Mucosa of descending colon (tissue), 3 donors: ENCODE measurements around the gene PGLYRP1. TPM values are rescaled to one million over a fixed set of nuclear protein-coding genes. Genes with fewer than 3 reads are reported as not detected.

Experiments
- ATAC-seq: fragments of 200-7000 bp; cut with Tn5 transposase; one replicate; pipeline ENCODE4 v1.9.1; 2020; ENCODE audit warnings: mild to moderate bottlenecking, moderate library complexity
- DNase-seq, 3 donors: peaks; one replicate each; pipeline ENCODE4 v3.0.0-alpha.2; 2020
- H3K36me3 ChIP-seq: fragments of 200-600 bp; one replicate; pipeline ENCODE4 v1.8.0; 2021; ENCODE audit warnings: low read depth, mild to moderate bottlenecking
- H3K4me1 ChIP-seq: fragments of 200-600 bp; one replicate; pipeline ENCODE4 v1.8.0; 2021; ENCODE audit warnings: low read depth, mild to moderate bottlenecking
- H3K4me3 ChIP-seq: fragments of 200-600 bp; one replicate; pipeline ENCODE4 v1.8.0; 2021; ENCODE audit warnings: mild to moderate bottlenecking
- H3K9me3 ChIP-seq: fragments of 200-600 bp; one replicate; pipeline ENCODE4 v1.8.0; 2021; ENCODE audit warnings: mild to moderate bottlenecking
- intact Hi-C, 2 donors: fragments of 100-400 bp; cut with DNase I in 1 of 2; cut with micrococcal nuclease in 1 of 2; formaldehyde crosslinking; loops; one replicate each; pipeline versions ENCODE4 v1.11.0 to v1.11.1; 2022; cut with DNase I, micrococcal nuclease
- total RNA-seq, 3 donors: library from RNA; stranded (reverse); fragmentation: NEBNext Ultra II Directional in 2 of 3; extraction: Animal tissue kit (Norgen Biotek cat#: 25700) in 2 of 3; gene quantifications; one replicate each; pipeline versions ENCODE4 v1.2.1 to v1.2.4, GENCODE V29; 2021 to 2023
- TF ChIP-seq, protein P1 (sequence below): fragments of 200-600 bp; IDR thresholded peaks from one replicate; pipeline ENCODE4 v1.8.0; 2022; ENCODE audit warnings: antibody characterized with exemption, mild to moderate bottlenecking
- donor health status: DM: no; HTN: no; CAD: no; lungs with moderate emphysema.
- donor health status: DM: no; HTN: no; CAD: no.
- donor health status: DM: no; HTN: yes; CAD: no.

The PGLYRP1 gene
- total RNA-seq, 3 donors from 2014 or later, result not detected

DNA sequence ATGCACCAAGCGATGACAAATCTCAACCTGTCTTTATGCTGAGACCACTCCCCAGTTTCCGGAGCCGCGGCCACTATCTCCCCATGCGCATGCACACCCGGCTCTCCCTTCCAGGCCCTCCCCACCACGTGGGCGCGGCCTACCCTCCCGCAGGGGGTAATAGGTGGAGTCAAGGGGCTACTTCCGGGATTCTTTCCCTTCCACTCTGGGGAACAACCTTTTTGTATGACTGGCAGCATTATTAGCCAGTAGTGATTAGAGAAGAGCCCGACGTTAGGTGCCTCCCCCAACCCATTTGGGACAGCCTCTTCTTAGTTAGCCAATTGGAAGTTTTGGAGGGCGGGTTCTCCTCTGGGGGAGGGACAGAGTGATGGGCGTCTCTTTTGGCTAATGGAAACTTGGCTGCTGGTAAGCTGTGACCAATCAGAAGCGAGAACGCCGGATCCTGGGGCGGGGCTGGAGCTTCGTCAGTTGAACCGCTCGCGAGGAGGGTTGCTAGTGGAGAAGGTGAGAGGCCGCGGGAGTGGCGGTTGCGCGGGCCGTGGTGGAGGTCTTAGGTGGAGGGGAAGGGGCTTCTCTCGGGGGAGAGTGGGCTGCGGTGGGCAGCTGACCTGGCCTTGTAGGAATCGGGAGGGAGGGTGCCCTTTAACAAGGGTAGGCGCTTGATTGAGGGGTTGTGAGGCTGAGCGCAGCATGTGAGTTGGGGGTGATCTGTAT lies 27.7 kb downstream of the PGLYRP1 start, which contains the start of gene CCDC61:
CCDC61 (plus strand) TSS at position 470 of the 717 bp plus-strand sequence. CDS start 7,552 bp downstream, outside the sequence.
- H3K9me3 ChIP-seq, result no peaks in the 10 kb centered on the region
- TF ChIP-seq, protein P1, sequence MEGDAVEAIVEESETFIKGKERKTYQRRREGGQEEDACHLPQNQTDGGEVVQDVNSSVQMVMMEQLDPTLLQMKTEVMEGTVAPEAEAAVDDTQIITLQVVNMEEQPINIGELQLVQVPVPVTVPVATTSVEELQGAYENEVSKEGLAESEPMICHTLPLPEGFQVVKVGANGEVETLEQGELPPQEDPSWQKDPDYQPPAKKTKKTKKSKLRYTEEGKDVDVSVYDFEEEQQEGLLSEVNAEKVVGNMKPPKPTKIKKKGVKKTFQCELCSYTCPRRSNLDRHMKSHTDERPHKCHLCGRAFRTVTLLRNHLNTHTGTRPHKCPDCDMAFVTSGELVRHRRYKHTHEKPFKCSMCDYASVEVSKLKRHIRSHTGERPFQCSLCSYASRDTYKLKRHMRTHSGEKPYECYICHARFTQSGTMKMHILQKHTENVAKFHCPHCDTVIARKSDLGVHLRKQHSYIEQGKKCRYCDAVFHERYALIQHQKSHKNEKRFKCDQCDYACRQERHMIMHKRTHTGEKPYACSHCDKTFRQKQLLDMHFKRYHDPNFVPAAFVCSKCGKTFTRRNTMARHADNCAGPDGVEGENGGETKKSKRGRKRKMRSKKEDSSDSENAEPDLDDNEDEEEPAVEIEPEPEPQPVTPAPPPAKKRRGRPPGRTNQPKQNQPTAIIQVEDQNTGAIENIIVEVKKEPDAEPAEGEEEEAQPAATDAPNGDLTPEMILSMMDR, result peak; percentile 13
- intact Hi-C loops, result no loop called here
- peaks cover 10% of the 10 kb centered on the region for H3K4me1 ChIP-seq
- ATAC-seq (peak; percentile 98), DNase-seq (peak; percentile 95 to 96 (median 95))
- H3K36me3 ChIP-seq, result peaks cover 4% of the 10 kb centered on the region
- peak within 1 kb of the TSS; percentile 54 for H3K4me3 ChIP-seq

DNA sequence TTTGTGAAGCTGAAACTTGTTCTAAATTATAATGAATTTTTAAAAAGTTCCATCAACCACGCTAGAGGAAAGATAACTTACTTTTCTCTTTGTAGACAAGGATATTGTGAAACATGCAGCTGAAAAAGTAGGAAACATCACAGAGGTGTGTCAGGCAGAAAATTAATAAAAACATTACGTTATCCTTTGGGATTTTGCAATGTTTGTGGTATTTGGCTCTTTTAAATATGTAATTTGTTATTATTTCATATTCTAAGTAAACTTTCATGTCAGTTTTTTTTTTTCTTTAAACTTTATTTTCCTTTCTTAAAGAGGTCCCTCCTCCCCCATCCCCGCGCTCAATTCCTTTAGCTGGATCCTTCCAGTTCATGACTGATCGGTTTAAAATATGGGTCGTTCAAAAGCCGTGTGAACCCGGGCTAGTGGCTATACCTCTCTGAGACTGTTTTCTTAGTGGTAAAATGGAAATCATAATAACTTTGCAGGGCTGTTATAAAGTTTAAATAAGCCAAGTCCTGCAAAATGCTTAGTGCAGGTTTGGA lies 28.3 kb downstream of the PGLYRP1 start:
- DNase-seq (peak in 1 of 3 donors; percentile 25), ATAC-seq (peak; percentile 0)
- H3K4me1 ChIP-seq, result peaks cover 10% of the 10 kb centered on the region
- H3K36me3 ChIP-seq, result peaks cover 4% of the 10 kb centered on the region
- intact Hi-C loops, result no loop called here
- H3K9me3 ChIP-seq, result no peaks in the 10 kb centered on the region
- H3K4me3 ChIP-seq, result peak overlapping the region; percentile 54
- TF ChIP-seq, protein P1, result no peak

DNA sequence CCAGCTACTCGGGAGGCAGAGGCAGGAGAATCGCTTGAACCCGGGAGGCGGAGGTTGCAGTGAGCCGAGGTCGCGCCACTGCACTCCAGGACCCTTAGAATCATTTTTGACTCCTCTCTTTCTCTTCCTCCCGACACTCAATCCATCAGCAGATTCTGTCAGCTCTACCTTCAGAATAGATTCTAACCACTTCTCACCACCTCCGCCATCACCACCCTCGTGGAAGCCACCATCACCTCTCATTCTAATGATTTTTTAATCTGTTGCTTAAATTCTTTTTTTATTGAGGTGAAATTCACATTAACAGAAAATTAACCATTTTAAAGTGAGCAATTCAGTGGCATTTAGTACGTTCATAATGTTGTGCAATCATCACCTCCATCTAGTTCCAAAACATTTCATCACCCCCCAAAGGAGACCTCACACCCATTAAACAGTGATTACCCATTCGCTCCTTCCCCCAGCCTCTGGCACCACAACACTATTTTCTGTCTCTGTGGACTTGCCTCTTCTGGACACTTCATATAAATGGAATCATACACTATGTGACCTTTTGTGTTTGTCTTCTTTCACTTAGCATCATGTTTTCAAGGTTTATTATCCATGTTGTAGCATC lies 32.6 kb downstream of the PGLYRP1 start:
- DNase-seq, result no peak
- TF ChIP-seq, protein P1, result no peak
- H3K9me3 ChIP-seq, result no peaks in the 10 kb centered on the region
- intact Hi-C loops, result no loop called here
- H3K4me1 ChIP-seq, result peaks cover 3% of the 10 kb centered on the region
- peaks cover 3% of the 10 kb centered on the region for H3K36me3 ChIP-seq
- H3K4me3 ChIP-seq, result no peak overlapping the region
- ATAC-seq, result no peak

DNA sequence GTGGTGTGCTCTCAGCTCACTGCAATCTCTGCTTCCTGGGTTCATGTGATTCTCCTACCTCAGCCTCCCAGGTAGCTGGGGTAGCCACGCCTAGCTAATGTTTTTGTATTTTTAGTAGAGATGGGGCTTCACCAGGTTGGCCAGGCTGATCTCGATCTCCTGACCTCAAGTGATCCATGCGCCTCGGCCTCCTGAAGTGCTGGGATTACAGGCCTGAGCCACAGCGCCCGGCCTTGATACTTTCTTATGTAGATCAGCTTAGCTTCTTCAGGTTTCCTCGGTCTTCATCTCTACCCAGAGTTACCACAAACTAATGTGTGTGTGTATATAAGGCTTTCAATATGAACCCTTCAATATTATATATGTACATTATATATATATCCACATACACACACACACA lies 37.5 kb downstream of the PGLYRP1 start:
- Histone ChIP-seq H3K36me3 (no peaks in the 10 kb centered on the region), H3K9me3 (no peaks in the 10 kb centered on the region), H3K4me3 (no peak overlapping the region), H3K4me1 (no peaks in the 10 kb centered on the region)
- ATAC-seq (no peak), DNase-seq (no peak)
- TF ChIP-seq, protein P1, result no peak
- intact Hi-C loops, result no loop called here

DNA sequence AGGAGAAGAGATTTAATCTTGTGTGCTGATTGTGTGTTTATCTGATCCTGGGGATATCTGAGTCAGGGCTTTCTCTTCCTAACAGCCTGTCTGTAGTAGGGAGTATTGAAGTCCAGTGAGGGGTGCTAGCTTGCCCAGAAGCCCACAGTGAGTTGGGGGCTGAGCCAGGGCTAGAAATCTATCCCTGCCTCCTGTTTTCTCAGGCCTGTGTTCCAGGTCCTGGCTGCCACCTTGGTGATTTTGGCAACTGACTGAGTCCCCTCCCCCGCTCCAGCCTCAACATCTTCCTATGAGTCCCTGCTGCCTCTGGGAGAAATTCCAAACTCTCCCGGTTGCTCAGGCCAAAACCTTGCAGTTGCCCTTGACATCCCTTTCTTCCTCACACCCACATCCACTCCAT lies 41.5 kb downstream of the PGLYRP1 start:
- no peaks in the 10 kb centered on the region for H3K9me3 ChIP-seq
- H3K4me3 ChIP-seq, result no peak overlapping the region
- H3K36me3 ChIP-seq, result no peaks in the 10 kb centered on the region
- intact Hi-C loops, result no loop called here
- TF ChIP-seq, protein P1, result no peak
- H3K4me1 ChIP-seq, result no peaks in the 10 kb centered on the region
- DNase-seq, result no peak
- ATAC-seq, result no peak
